Activated naive CD8-positive, alpha-beta T cell treated with anti-CD3 and anti-CD28 coated beads, Interleukin-2, amount 10 ng/mL, durations not matched to agents 7 days and 5 days (primary cell): ENCODE data around the gene ZNF581. TPM values are rescaled to one million over a fixed set of nuclear protein-coding genes. Genes with fewer than 3 reads are reported as not detected.

Experiments
- ATAC-seq: fragments of 150-1000 bp; cut with Tn5 transposase; one replicate; pipeline ENCODE4 v1.10.0; 2021; ENCODE audit warnings: low read depth, moderate library complexity
- POLR2A ChIA-PET: fragments of 350-600 bp; sonication (Branson Sonifier 250); formaldehyde crosslinking; loops from one replicate; lab custom pipeline; 2021; ENCODE audit warnings: antibody characterized with exemption; lab: Charles Lee
- DNase-seq: peaks from one replicate; pipeline ENCODE4 v3.0.0; 2021
- H3K27ac Mint-ChIP-seq: one replicate; pipeline ENCODE4 v1.8.0; 2022; ENCODE audit warnings: mild to moderate bottlenecking, mixed read lengths
- H3K27me3 Mint-ChIP-seq: one replicate; pipeline ENCODE4 v1.8.0; 2022; ENCODE audit warnings: mild to moderate bottlenecking, moderate library complexity, mixed read lengths
- H3K36me3 Mint-ChIP-seq: one replicate; pipeline ENCODE4 v1.8.0; 2021; ENCODE audit warnings: mild to moderate bottlenecking, mixed read lengths
- H3K4me1 Mint-ChIP-seq: one replicate; pipeline ENCODE4 v1.8.0; 2021; ENCODE audit warnings: mixed read lengths
- H3K4me3 Mint-ChIP-seq: one replicate; pipeline ENCODE4 v1.8.0; 2022; ENCODE audit warnings: mild to moderate bottlenecking, moderate library complexity, mixed read lengths
- H3K9me3 Mint-ChIP-seq: one replicate; pipeline ENCODE4 v1.8.0; 2021; ENCODE audit warnings: mixed read lengths
- total RNA-seq, 2 experiments: library from RNA; stranded (reverse); gene quantifications; one replicate each; pipeline ENCODE4 v1.2.3, GENCODE V29; 2021

ZNF581 gene
- total RNA-seq, 2 experiments from 2014 or later: 28.6 to 31.7 TPM

- POLR2A ChIA-PET: interaction anchor here (0.6 kb wide), 1 partner anchor 489 kb away, joined by 7 read pairs; no protein-coding TSS in a partner anchor
- H3K4me1 Mint-ChIP-seq: peaks cover 13% of the 10 kb centered on the region
- ATAC-seq: no peak
These were observed 6.0 kb downstream of the ZNF581 start for GRCh38 chr19:55649268-55650125.

GRCh38 chr19:55650126-55650557, 6.7 kb downstream of the ZNF581 start:
- POLR2A ChIA-PET: no interaction called here
- peaks cover 12% of the 10 kb centered on the region for H3K4me1 Mint-ChIP-seq
- DNase-seq (no peak), ATAC-seq (no peak)
- no peaks in the 10 kb centered on the region for H3K9me3 Mint-ChIP-seq
- H3K27me3 Mint-ChIP-seq: no peaks in the 10 kb centered on the region
- H3K4me3 Mint-ChIP-seq: peak overlapping the region; percentile 59
- peaks cover 9% of the 10 kb centered on the region for H3K36me3 Mint-ChIP-seq
- peak overlapping the region; percentile 63 for H3K27ac Mint-ChIP-seq

More at GRCh38 chr19:55649268-55650125, 6.0 kb downstream of the ZNF581 start:
- H3K4me3 Mint-ChIP-seq: peak overlapping the region; percentile 84
- DNase-seq: no peak
- no peaks in the 10 kb centered on the region for H3K27me3 Mint-ChIP-seq
- peak overlapping the region; percentile 72 for H3K27ac Mint-ChIP-seq
- H3K36me3 Mint-ChIP-seq: peaks cover 9% of the 10 kb centered on the region
- H3K9me3 Mint-ChIP-seq: no peaks in the 10 kb centered on the region

- H3K4me1 Mint-ChIP-seq: peaks cover 12% of the 10 kb centered on the region
- H3K27me3 Mint-ChIP-seq: no peaks in the 10 kb centered on the region
- DNase-seq (no peak), ATAC-seq (no peak)
- H3K4me3 Mint-ChIP-seq: no peak overlapping the region
- H3K9me3 Mint-ChIP-seq: no peaks in the 10 kb centered on the region
- H3K36me3 Mint-ChIP-seq: peaks cover 7% of the 10 kb centered on the region
- POLR2A ChIA-PET: no interaction called here
- no peak overlapping the region for H3K27ac Mint-ChIP-seq
These were observed 7.3 kb downstream of the ZNF581 start for GRCh38 chr19:55650602-55651230.

- Mint-ChIP-seq H3K27ac (no peak overlapping the region), H3K4me3 (no peak overlapping the region), H3K36me3 (peaks cover 10% of the 10 kb centered on the region), H3K4me1 (peaks cover 17% of the 10 kb centered on the region), H3K27me3 (no peaks in the 10 kb centered on the region), H3K9me3 (no peaks in the 10 kb centered on the region)
- DNase-seq (no peak), ATAC-seq (no peak)
- POLR2A ChIA-PET: no interaction called here
These were observed 7.8 kb downstream of the ZNF581 start for GRCh38 chr19:55651236-55651635.

- Mint-ChIP-seq H3K4me1 (peaks cover 22% of the 10 kb centered on the region), H3K27ac (no peak overlapping the region), H3K4me3 (no peak overlapping the region), H3K9me3 (no peaks in the 10 kb centered on the region), H3K36me3 (peaks cover 15% of the 10 kb centered on the region), H3K27me3 (no peaks in the 10 kb centered on the region)
- no peak for ATAC-seq
- POLR2A ChIA-PET: interaction anchor here (0.7 to 2.5 kb wide), 4 partner anchors 9 to 685 kb away, joined by 4 to 20 read pairs (median 5); partner anchors contain the start of genes ZNF581 and ZNF784
- no peak for DNase-seq
These were observed 9.1 kb downstream of the ZNF581 start for GRCh38 chr19:55652311-55653128.

- Mint-ChIP-seq H3K4me3 (peak overlapping the region; percentile 85), H3K27ac (peak overlapping the region; percentile 94), H3K36me3 (peaks cover 21% of the 10 kb centered on the region), H3K27me3 (no peaks in the 10 kb centered on the region), H3K9me3 (no peaks in the 10 kb centered on the region), H3K4me1 (peaks cover 29% of the 10 kb centered on the region)
- POLR2A ChIA-PET: interaction anchor here (0.7 to 2.5 kb wide), 14 partner anchors 11 to 1464 kb away, joined by 3 to 20 read pairs (median 5); partner anchors contain the start of genes FIZ1, ISOC2, MBOAT7 and TMEM238
- peak; percentile 97 for DNase-seq
- peak; percentile 56 for ATAC-seq
These were observed 10.3 kb downstream of the ZNF581 start for GRCh38 chr19:55653651-55654322.

- no peaks in the 10 kb centered on the region for H3K27me3 Mint-ChIP-seq
- POLR2A ChIA-PET: interaction anchor here (0.7 to 2.5 kb wide), 12 partner anchors 11 to 1465 kb away, joined by 3 to 20 read pairs (median 4); partner anchors contain the start of genes FIZ1, ISOC2, MBOAT7 and NAT14
- peak overlapping the region; percentile 85 for H3K4me3 Mint-ChIP-seq
- peak; percentile 95 for DNase-seq
- H3K36me3 Mint-ChIP-seq: peaks cover 22% of the 10 kb centered on the region
- no peaks in the 10 kb centered on the region for H3K9me3 Mint-ChIP-seq
- H3K4me1 Mint-ChIP-seq: peaks cover 30% of the 10 kb centered on the region
- peak; percentile 81 for ATAC-seq
- peak overlapping the region; percentile 94 for H3K27ac Mint-ChIP-seq
These were observed 10.9 kb downstream of the ZNF581 start for GRCh38 chr19:55654323-55654867.

GRCh38 chr19:55654868-55655647, 11.6 kb downstream of the ZNF581 start, which contains the start of gene U2AF2:
U2AF2 (plus strand) TSS chr19:55655035; CDS start chr19:55655105, 70 bp downstream.
- Mint-ChIP-seq H3K4me1 (peaks cover 28% of the 10 kb centered on the region), H3K4me3 (peak within 1 kb of the TSS; percentile 86), H3K9me3 (no peaks in the 10 kb centered on the region), H3K27ac (peak within 1 kb of the TSS; percentile 95), H3K36me3 (peaks cover 22% of the 10 kb centered on the region), H3K27me3 (no peaks in the 10 kb centered on the region)
- peak; percentile 37 for ATAC-seq
- POLR2A ChIA-PET: interaction anchor here (0.7 to 2.5 kb wide), 12 partner anchors 12 to 1465 kb away, joined by 3 to 20 read pairs (median 4); partner anchors contain the start of genes FIZ1, ISOC2, MBOAT7 and NAT14
- DNase-seq: peak; percentile 95

GRCh38 chr19:55655648-55656040, 12.2 kb downstream of the ZNF581 start:
- H3K9me3 Mint-ChIP-seq: no peaks in the 10 kb centered on the region
- POLR2A ChIA-PET: no interaction called here
- peak overlapping the region; percentile 86 for H3K4me3 Mint-ChIP-seq
- H3K27me3 Mint-ChIP-seq: no peaks in the 10 kb centered on the region
- H3K4me1 Mint-ChIP-seq: peaks cover 28% of the 10 kb centered on the region
- DNase-seq (no peak), ATAC-seq (no peak)
- H3K36me3 Mint-ChIP-seq: peaks cover 22% of the 10 kb centered on the region
- H3K27ac Mint-ChIP-seq: peak overlapping the region; percentile 95

GRCh38 chr19:55656552-55656951, 13.1 kb downstream of the ZNF581 start:
- Mint-ChIP-seq H3K27ac (peak overlapping the region; percentile 95), H3K36me3 (peaks cover 20% of the 10 kb centered on the region), H3K4me1 (peaks cover 28% of the 10 kb centered on the region), H3K4me3 (peak overlapping the region; percentile 86), H3K27me3 (no peaks in the 10 kb centered on the region), H3K9me3 (no peaks in the 10 kb centered on the region)
- DNase-seq: no peak
- POLR2A ChIA-PET: interaction anchor here (1.3 to 1.8 kb wide), 2 partner anchors 15 to 57 kb away, joined by 4 to 9 read pairs; partner anchors contain the start of gene FIZ1
- no peak for ATAC-seq

- POLR2A ChIA-PET: interaction anchor here (1.1 to 1.8 kb wide), 3 partner anchors 10 to 58 kb away, joined by 4 to 9 read pairs (median 6); partner anchors contain the start of gene FIZ1
- DNase-seq: no peak
- H3K27ac Mint-ChIP-seq: peak overlapping the region; percentile 95
These were observed 13.7 kb downstream of the ZNF581 start for GRCh38 chr19:55656988-55657747.

More at GRCh38 chr19:55656988-55657747, 13.7 kb downstream of the ZNF581 start:
- H3K9me3 Mint-ChIP-seq: no peaks in the 10 kb centered on the region
- peaks cover 25% of the 10 kb centered on the region for H3K36me3 Mint-ChIP-seq
- ATAC-seq: no peak
- no peaks in the 10 kb centered on the region for H3K27me3 Mint-ChIP-seq
- H3K4me1 Mint-ChIP-seq: peaks cover 31% of the 10 kb centered on the region
- peak overlapping the region; percentile 86 for H3K4me3 Mint-ChIP-seq
